ENCODE data around the gene ME1.

The ME1 gene

GRCh38 chr6:83464381-83465140 is 33.7 kb upstream of the ME1 start:
- TF ChIP-seq EGR1 (IDR thresholded peaks at IDR 0.05) (no peak), MAX (IDR thresholded peaks at IDR 0.05) (no peak), CREB1 (IDR thresholded peaks at IDR 0.05; ENCODE audit: low read depth) (no peak), USF1 (IDR thresholded peaks at IDR 0.05) (no peak), TAF1 (IDR thresholded peaks at IDR 0.05; ENCODE audit: low read depth) (no peak), FOXM1 (IDR thresholded peaks at IDR 0.05; ENCODE audit: borderline replicate concordance, low read depth) (no peak), NFIC (IDR thresholded peaks at IDR 0.05) (no peak), CEBPB (IDR thresholded peaks at IDR 0.05) (no peak), TEAD4 (IDR thresholded peaks at IDR 0.05) (no peak), TCF12 (IDR thresholded peaks at IDR 0.05; ENCODE audit: low read depth) (no peak), YY1 (IDR thresholded peaks at IDR 0.05; ENCODE audit: low read depth) (no peak), RAD21 (IDR thresholded peaks at IDR 0.05; ENCODE audit: low read depth) (no peak), REST (IDR thresholded peaks at IDR 0.05; ENCODE audit: low read depth) (no peak), ZBTB7A (IDR thresholded peaks at IDR 0.05; ENCODE audit: low read depth) (no peak), EP300 (IDR thresholded peaks at IDR 0.05; ENCODE audit: borderline replicate concordance) (no peak)

GRCh38 chr6:83463886-83464285 is 33.0 kb upstream of the ME1 start:
- TF ChIP-seq EP300 (IDR thresholded peaks at IDR 0.05; ENCODE audit: borderline replicate concordance) = no peak
- no peak for TF ChIP-seq USF1 (IDR thresholded peaks at IDR 0.05)
- TF ChIP-seq TCF12 (IDR thresholded peaks at IDR 0.05; ENCODE audit: low read depth) = no peak
- TF ChIP-seq YY1 (IDR thresholded peaks at IDR 0.05; ENCODE audit: low read depth) = no peak
- TF ChIP-seq RAD21 (IDR thresholded peaks at IDR 0.05; ENCODE audit: low read depth) = no peak
- TF ChIP-seq CEBPB (IDR thresholded peaks at IDR 0.05) = no peak
- TF ChIP-seq CREB1 (IDR thresholded peaks at IDR 0.05; ENCODE audit: low read depth) = no peak
- no peak for TF ChIP-seq FOXM1 (IDR thresholded peaks at IDR 0.05; ENCODE audit: borderline replicate concordance, low read depth)
- TF ChIP-seq EGR1 (IDR thresholded peaks at IDR 0.05) = no peak
- TF ChIP-seq REST (IDR thresholded peaks at IDR 0.05; ENCODE audit: low read depth) = no peak

- TF ChIP-seq TCF12 (IDR thresholded peaks at IDR 0.05; ENCODE audit: low read depth) = no peak
- no peak for TF ChIP-seq REST (IDR thresholded peaks at IDR 0.05; ENCODE audit: low read depth)
- TF ChIP-seq YY1 (IDR thresholded peaks at IDR 0.05; ENCODE audit: low read depth) = no peak
- TF ChIP-seq TEAD4 (IDR thresholded peaks at IDR 0.05) = no peak
Measured at GRCh38 chr6:83462524-83462923, 31.7 kb upstream of the ME1 start.

- TF ChIP-seq TCF12 (IDR thresholded peaks at IDR 0.05; ENCODE audit: low read depth) (no peak), USF1 (IDR thresholded peaks at IDR 0.05) (no peak), TAF1 (IDR thresholded peaks at IDR 0.05; ENCODE audit: low read depth) (no peak), NFIC (IDR thresholded peaks at IDR 0.05) (no peak), ZBTB7A (IDR thresholded peaks at IDR 0.05; ENCODE audit: low read depth) (no peak), EP300 (IDR thresholded peaks at IDR 0.05; ENCODE audit: borderline replicate concordance) (no peak), CEBPB (IDR thresholded peaks at IDR 0.05) (no peak), TEAD4 (IDR thresholded peaks at IDR 0.05) (no peak), REST (IDR thresholded peaks at IDR 0.05; ENCODE audit: low read depth) (no peak), EGR1 (IDR thresholded peaks at IDR 0.05) (no peak), MAX (IDR thresholded peaks at IDR 0.05) (no peak), RAD21 (IDR thresholded peaks at IDR 0.05; ENCODE audit: low read depth) (no peak), FOXM1 (IDR thresholded peaks at IDR 0.05; ENCODE audit: borderline replicate concordance, low read depth) (no peak), YY1 (IDR thresholded peaks at IDR 0.05; ENCODE audit: low read depth) (no peak), CREB1 (IDR thresholded peaks at IDR 0.05; ENCODE audit: low read depth) (no peak)
Measured at GRCh38 chr6:83461438-83461837, 30.6 kb upstream of the ME1 start.
